Measurements from ENCODE around the gene TNIP1.

TNIP1 gene

DNA sequence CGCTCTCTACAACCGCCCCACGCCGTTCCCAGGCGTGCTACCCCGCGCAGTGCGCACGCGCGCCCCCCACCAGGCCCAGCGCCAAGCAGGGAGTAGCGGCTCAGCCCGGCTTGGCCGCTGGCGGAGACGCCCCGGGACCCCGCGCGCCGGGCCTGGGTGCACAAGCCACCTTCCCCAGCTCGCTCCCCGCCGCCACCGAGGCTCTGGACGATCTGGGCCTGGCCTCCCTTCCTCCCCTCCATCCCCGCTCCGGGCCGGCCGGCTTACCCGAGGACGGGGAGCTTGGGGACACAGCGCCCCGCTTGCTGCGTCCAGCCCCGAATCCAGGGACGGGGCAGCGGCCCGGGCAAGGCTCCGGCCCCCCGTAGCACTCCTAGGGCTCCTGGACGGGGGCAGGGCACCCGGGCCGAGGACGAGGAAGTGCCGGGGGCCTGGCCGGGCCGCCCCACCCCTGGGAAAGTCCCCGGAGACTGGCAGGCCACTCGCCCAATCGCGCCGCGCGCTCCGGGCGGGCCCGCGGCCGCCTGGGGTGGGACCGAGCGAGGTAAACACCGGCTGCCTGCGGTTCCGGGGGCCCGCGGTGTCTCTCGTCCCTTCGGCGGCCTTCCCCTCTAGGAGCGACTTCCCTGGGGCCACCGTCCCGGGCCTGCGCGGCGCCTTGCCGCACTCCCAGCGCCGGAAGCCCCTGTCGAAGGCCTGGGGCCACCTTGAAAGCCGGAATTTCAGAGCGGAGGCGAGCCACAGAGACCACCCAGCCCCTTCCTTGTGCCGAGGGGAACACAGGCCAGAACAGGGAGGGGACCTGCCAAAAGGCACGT lies at the start of gene TNIP1:
TSS of gene TNIP1 (minus strand) at position 422 of the 818 bp plus-strand sequence. CDS start 15,939 bp downstream, outside the sequence.
- H3K36me3 Mint-ChIP-seq (ENCODE audit: low read depth) = peaks cover 47% of the 10 kb centered on the region

DNA sequence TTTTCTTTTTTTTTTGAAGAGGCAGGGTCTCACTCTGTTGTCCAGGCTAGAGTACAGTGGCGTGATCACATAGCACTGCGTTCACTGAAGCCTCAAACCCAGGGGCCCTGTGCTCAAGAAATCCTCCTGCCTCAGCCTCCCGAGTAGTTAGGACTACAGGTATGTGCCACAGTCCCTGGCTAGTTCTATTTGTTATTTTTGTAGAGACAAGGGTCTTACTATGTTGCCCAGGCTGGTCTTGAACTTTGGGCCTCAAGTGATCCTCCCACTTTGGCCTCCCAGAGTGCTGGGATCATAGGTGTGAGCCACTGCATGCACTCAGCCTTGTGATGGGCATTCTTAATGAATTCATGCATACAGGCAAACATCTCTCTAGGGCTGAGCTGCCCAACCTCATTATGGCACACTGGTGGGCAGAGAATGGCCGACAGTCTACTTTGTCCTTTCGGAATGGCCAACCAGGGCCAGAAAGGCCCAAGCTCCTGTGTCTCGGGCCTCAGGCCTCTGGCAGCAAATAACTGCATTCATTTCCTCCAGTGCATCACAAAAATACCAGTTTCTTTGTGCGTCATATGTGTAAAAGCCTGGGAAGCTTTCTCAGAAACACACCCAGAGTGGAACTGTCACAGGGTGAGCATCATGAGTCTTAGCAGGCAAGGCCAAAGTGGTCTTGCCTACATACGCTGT lies 49.5 kb upstream of the TNIP1 start:
- no peak overlapping the region for H3K4me3 Mint-ChIP-seq
- no peaks in the 10 kb centered on the region for H3K9me3 Mint-ChIP-seq
- peaks cover 54% of the 10 kb centered on the region for H3K4me1 Mint-ChIP-seq (ENCODE audit: low read depth)
- no peaks in the 10 kb centered on the region for H3K27me3 Mint-ChIP-seq (ENCODE audit: low read depth)
- no peak overlapping the region for H3K27ac Mint-ChIP-seq
- H3K36me3 Mint-ChIP-seq (ENCODE audit: low read depth) = peaks cover 80% of the 10 kb centered on the region

More for the DNA sequence above, at the start of gene TNIP1:
- H3K27me3 Mint-ChIP-seq (ENCODE audit: low read depth) = no peaks in the 10 kb centered on the region
- peak within 1 kb of the TSS; percentile 95 for H3K4me3 Mint-ChIP-seq
- H3K9me3 Mint-ChIP-seq = no peaks in the 10 kb centered on the region
- peaks cover 78% of the 10 kb centered on the region for H3K4me1 Mint-ChIP-seq (ENCODE audit: low read depth)
- H3K27ac Mint-ChIP-seq = peak within 1 kb of the TSS; percentile 84

DNA sequence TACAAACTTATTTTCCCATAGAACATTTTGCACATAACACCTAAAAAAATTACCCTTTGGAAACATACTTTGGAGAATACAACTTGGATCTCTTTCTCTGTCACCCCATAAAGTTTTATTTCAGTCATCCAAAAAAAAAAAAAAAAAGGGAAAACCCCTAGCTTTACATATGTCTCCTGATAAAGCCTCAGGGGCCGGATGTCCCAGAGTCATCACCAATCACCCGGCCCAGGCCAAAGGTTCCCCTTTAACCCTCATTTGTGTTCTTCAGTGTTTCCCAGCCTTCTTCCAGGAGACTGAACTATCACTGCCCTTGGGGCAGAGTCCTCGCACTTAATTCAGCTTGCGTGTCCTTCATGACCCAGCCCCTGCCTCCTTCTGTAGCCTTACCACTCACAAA lies 48.0 kb upstream of the TNIP1 start:
- Mint-ChIP-seq H3K4me1 (ENCODE audit: low read depth) (peaks cover 56% of the 10 kb centered on the region), H3K27me3 (ENCODE audit: low read depth) (no peaks in the 10 kb centered on the region), H3K36me3 (ENCODE audit: low read depth) (peaks cover 75% of the 10 kb centered on the region), H3K27ac (no peak overlapping the region), H3K4me3 (no peak overlapping the region), H3K9me3 (no peaks in the 10 kb centered on the region)

DNA sequence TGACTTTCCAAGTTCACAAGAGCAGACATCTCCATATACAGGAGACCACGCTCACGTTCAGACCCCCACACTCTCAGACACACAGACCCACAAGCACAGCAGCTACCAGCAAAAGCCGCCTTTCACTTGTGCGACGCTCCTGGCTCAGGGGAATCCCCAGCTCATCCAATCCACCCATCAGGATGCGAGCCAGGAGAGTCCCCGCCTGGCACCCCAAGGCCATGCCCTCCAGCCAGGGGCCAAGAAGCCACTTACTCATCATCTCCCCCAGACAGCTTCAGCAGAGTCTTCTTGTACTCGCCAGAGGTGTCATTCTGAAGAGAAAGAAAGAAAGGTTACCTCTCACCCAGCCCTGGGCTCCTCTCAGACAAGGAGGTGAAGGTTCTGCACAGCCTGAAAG lies 47.1 kb upstream of the TNIP1 start:
- Mint-ChIP-seq H3K36me3 (ENCODE audit: low read depth) (peaks cover 67% of the 10 kb centered on the region), H3K27me3 (ENCODE audit: low read depth) (no peaks in the 10 kb centered on the region), H3K4me1 (ENCODE audit: low read depth) (peaks cover 48% of the 10 kb centered on the region), H3K27ac (peak overlapping the region; percentile 52), H3K9me3 (no peaks in the 10 kb centered on the region), H3K4me3 (no peak overlapping the region)

DNA sequence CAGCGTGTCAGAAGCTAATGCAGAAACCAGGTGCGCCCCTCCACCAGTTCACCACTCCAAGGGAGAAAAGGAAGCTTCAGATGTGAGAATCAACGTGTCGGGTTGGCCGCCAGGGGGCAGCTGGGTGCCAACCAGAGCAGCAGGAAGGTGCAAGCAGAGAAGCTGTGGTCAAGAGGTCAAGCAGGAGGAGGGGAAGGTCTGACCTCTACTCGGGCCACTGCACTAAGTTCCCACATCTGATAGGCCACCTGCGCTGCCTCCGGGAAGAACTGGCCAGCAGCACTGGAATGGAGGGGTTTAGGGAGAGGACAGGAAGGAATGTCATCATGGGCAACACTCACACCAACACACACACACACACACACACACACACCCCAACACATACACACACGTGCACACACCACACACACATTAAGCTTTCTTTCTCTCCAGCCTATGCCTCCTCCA lies 45.4 kb upstream of the TNIP1 start:
- H3K36me3 Mint-ChIP-seq (ENCODE audit: low read depth) = peaks cover 67% of the 10 kb centered on the region
- H3K27me3 Mint-ChIP-seq (ENCODE audit: low read depth) = no peaks in the 10 kb centered on the region
- peaks cover 36% of the 10 kb centered on the region for H3K4me1 Mint-ChIP-seq (ENCODE audit: low read depth)
- H3K27ac Mint-ChIP-seq = peak overlapping the region; percentile 58
- H3K4me3 Mint-ChIP-seq = peak overlapping the region; percentile 2
- H3K9me3 Mint-ChIP-seq = no peaks in the 10 kb centered on the region

DNA sequence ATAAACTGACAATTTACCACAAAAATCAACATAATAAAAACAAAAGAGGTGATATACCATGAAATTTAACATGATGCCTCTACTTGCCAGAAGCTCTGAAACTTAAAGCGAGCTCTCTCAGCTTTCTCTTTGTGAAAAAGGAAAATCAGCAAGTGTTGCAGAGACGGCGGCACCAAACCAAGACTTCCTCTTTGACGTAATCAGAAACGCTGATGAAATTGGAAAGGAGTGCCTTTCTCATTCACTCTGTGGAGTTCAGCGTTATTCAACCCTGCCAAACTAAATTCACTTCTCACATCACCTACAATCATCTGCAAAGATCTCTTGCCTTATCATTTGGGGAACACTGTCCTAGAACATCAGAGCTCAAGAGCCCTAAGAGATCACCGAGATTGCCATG lies 44.6 kb upstream of the TNIP1 start:
- H3K4me1 Mint-ChIP-seq (ENCODE audit: low read depth) = peaks cover 34% of the 10 kb centered on the region
- peaks cover 64% of the 10 kb centered on the region for H3K36me3 Mint-ChIP-seq (ENCODE audit: low read depth)
- no peaks in the 10 kb centered on the region for H3K9me3 Mint-ChIP-seq
- H3K4me3 Mint-ChIP-seq = no peak overlapping the region
- H3K27me3 Mint-ChIP-seq (ENCODE audit: low read depth) = no peaks in the 10 kb centered on the region
- H3K27ac Mint-ChIP-seq = peak overlapping the region; percentile 75

DNA sequence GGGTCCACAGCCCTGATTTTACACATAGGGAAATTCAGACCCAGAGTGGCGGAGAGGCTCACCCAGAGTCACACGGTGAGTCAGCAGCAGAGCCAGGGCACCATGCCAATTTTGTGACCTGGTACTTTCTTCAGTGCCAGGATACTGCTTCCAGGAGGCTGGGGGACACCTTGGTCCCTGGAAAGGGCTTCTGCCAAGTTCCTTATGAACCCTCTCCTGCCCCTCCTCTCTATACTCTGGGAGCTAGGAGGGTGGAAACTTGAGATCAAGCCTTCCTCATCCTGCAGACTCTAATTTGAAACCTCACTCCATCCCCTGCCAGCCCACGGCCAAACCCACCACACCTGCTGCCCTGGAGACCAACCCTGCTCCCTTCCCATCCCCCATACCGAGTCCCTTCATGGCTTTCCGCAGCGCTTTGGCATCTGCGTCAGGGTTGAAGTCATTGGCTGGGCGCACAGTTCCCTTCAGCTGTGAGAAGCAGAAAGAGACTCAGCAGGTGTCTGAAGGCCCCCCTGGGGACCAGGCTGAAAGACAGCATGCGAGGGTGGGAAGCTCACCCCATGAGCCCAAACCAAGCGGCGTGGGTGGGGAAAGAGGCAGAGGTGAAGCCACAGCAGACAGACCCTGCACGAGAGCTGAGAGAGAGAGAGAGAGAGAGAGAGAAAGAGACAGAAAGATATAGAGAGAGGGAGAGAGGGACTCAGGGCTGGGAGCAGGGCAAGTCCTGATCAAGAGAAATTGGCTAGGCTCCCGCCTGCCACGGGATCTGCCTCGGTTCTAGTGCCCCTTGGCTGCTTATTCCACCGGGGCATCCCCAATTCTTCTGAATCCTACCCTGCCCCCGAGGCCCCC lies 43.3 kb upstream of the TNIP1 start:
- Mint-ChIP-seq H3K4me1 (ENCODE audit: low read depth) (peaks cover 30% of the 10 kb centered on the region), H3K9me3 (no peaks in the 10 kb centered on the region), H3K27me3 (ENCODE audit: low read depth) (no peaks in the 10 kb centered on the region), H3K36me3 (ENCODE audit: low read depth) (peaks cover 61% of the 10 kb centered on the region), H3K4me3 (no peak overlapping the region), H3K27ac (no peak overlapping the region)

GRCh38 chr5:151122828-151123227 lies 42.0 kb upstream of the TNIP1 start:
- H3K27ac Mint-ChIP-seq = no peak overlapping the region
- H3K27me3 Mint-ChIP-seq (ENCODE audit: low read depth) = no peaks in the 10 kb centered on the region
- H3K4me1 Mint-ChIP-seq (ENCODE audit: low read depth) = peaks cover 20% of the 10 kb centered on the region
- peaks cover 59% of the 10 kb centered on the region for H3K36me3 Mint-ChIP-seq (ENCODE audit: low read depth)
- no peaks in the 10 kb centered on the region for H3K9me3 Mint-ChIP-seq
- H3K4me3 Mint-ChIP-seq = no peak overlapping the region

DNA sequence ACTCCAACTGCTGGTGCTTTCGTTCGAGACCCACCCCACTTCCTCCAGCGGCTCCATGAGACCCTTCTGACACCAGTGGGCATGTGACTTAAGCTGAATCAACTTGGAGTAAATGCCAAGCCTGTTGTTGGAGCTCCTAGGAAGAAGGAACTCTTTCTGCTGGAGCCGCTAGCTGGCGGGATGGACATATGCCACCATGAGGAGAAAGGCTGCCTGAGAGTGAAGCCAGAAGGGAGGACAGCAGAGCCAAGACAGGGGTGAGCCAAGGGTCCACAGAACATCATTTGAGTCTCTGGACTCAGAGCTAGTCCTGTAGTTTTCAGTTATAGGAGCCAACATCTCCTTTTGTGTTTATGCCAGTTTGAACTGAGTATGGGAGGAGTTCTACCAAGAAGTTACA lies 40.8 kb upstream of the TNIP1 start:
- H3K27ac Mint-ChIP-seq = no peak overlapping the region
- peaks cover 61% of the 10 kb centered on the region for H3K36me3 Mint-ChIP-seq (ENCODE audit: low read depth)

GRCh38 chr5:151121095-151121494 lies 40.3 kb upstream of the TNIP1 start:
- H3K27ac Mint-ChIP-seq = no peak overlapping the region
- H3K9me3 Mint-ChIP-seq = no peaks in the 10 kb centered on the region
- H3K36me3 Mint-ChIP-seq (ENCODE audit: low read depth) = peaks cover 60% of the 10 kb centered on the region
- H3K4me1 Mint-ChIP-seq (ENCODE audit: low read depth) = peaks cover 8% of the 10 kb centered on the region
- no peak overlapping the region for H3K4me3 Mint-ChIP-seq
- H3K27me3 Mint-ChIP-seq (ENCODE audit: low read depth) = no peaks in the 10 kb centered on the region

More for the DNA sequence above, 40.8 kb upstream of the TNIP1 start:
- H3K4me3 Mint-ChIP-seq = no peak overlapping the region
- peaks cover 14% of the 10 kb centered on the region for H3K4me1 Mint-ChIP-seq (ENCODE audit: low read depth)
- H3K9me3 Mint-ChIP-seq = no peaks in the 10 kb centered on the region
- no peaks in the 10 kb centered on the region for H3K27me3 Mint-ChIP-seq (ENCODE audit: low read depth)

GRCh38 chr5:151118913-151119575 lies 38.2 kb upstream of the TNIP1 start:
- Mint-ChIP-seq H3K4me3 (no peak overlapping the region), H3K9me3 (no peaks in the 10 kb centered on the region), H3K36me3 (ENCODE audit: low read depth) (peaks cover 53% of the 10 kb centered on the region), H3K4me1 (ENCODE audit: low read depth) (no peaks in the 10 kb centered on the region), H3K27me3 (ENCODE audit: low read depth) (no peaks in the 10 kb centered on the region), H3K27ac (no peak overlapping the region)

DNA sequence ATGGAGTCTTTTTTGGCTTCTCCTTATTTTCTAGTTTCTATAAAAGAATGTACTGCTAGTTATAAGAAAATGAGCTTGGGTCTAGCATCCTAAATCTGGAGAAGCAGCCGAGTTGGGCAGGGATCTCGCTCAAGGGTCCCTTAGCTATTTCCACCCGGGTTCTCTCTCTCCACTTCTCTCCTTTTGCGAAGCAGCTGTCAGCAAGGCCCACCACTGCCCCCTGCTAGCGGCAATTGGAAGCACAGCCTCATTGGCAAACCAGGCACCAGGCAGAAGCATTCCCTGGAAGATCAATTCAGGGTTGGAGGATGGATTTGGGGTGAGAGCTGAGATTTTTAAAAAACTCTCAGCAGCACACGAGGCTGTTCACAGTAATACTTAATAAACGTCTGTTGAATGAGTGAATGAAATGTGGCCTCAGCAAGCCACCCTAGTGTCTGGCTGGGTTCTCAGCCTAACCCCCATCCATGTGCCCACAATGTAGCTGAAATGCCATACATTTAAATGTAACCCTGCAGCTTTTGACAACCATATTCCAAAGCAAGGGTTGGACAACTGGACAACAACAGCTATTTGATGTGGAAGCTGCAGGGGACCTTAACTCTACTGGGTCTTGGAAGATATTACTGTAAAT lies 34.6 kb upstream of the TNIP1 start:
- Mint-ChIP-seq H3K27me3 (ENCODE audit: low read depth) (no peaks in the 10 kb centered on the region), H3K9me3 (no peaks in the 10 kb centered on the region), H3K4me3 (no peak overlapping the region), H3K27ac (no peak overlapping the region), H3K36me3 (ENCODE audit: low read depth) (peaks cover 48% of the 10 kb centered on the region), H3K4me1 (ENCODE audit: low read depth) (no peaks in the 10 kb centered on the region)

GRCh38 chr5:151113651-151114050 lies 32.8 kb upstream of the TNIP1 start:
- H3K9me3 Mint-ChIP-seq = no peaks in the 10 kb centered on the region
- no peaks in the 10 kb centered on the region for H3K4me1 Mint-ChIP-seq (ENCODE audit: low read depth)
- no peak overlapping the region for H3K27ac Mint-ChIP-seq
- H3K4me3 Mint-ChIP-seq = no peak overlapping the region
- no peaks in the 10 kb centered on the region for H3K27me3 Mint-ChIP-seq (ENCODE audit: low read depth)
- H3K36me3 Mint-ChIP-seq (ENCODE audit: low read depth) = peaks cover 48% of the 10 kb centered on the region

Measured in T-helper 1 cell treated with Interleukin-12 subunit alpha and Interleukin-12 subunit beta and Interleukin-4 antibody, amounts not matched to agents 30 μg/mL and 1 μg/mL, for 36 hours (primary cell).